Stimulated activated naive CD8-positive, alpha-beta T cell treated with anti-CD3 and anti-CD28 coated beads, Interleukin-15, Interleukin-2, amounts not matched to agents 100 ng/mL and 50 ng/mL, for 24 hours (primary cell): ENCODE measurements around the gene CD160.
"Not testable (repeated sequence)": the region's sequence is repeated elsewhere in the genome, so short reads cannot be mapped to it uniquely, and the experiment has no call there.

Experiments
- H3K27ac Mint-ChIP-seq: one replicate; pipeline ENCODE4 v1.8.0; 2021; ENCODE audit warnings: mild to moderate bottlenecking, mixed read lengths
- H3K27me3 Mint-ChIP-seq: one replicate; pipeline ENCODE4 v1.8.0; 2021; ENCODE audit warnings: mixed read lengths
- H3K36me3 Mint-ChIP-seq: one replicate; pipeline ENCODE4 v1.8.0; 2021; ENCODE audit warnings: low read depth, mixed read lengths
- H3K4me1 Mint-ChIP-seq: one replicate; pipeline ENCODE4 v1.8.0; 2021; ENCODE audit warnings: low read depth, mixed read lengths
- H3K4me3 Mint-ChIP-seq: one replicate; pipeline ENCODE4 v1.8.0; 2021; ENCODE audit warnings: mild to moderate bottlenecking, mixed read lengths
- H3K9me3 Mint-ChIP-seq: one replicate; pipeline ENCODE4 v1.8.0; 2021; ENCODE audit warnings: mixed read lengths

Gene CD160, protein sequence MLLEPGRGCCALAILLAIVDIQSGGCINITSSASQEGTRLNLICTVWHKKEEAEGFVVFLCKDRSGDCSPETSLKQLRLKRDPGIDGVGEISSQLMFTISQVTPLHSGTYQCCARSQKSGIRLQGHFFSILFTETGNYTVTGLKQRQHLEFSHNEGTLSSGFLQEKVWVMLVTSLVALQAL

GRCh38 chr1:145719230-145720079 is at the start of gene CD160:
CD160 (plus strand) TSS chr1:145719499; CDS start chr1:145728328, 8,829 bp downstream.
- Mint-ChIP-seq H3K4me1 (peaks cover 45% of the 10 kb centered on the region), H3K36me3 (no peaks in the 10 kb centered on the region), H3K4me3 (peak within 1 kb of the TSS; percentile 75), H3K9me3 (no peaks in the 10 kb centered on the region), H3K27me3 (peaks cover 15% of the 10 kb centered on the region), H3K27ac (peak within 1 kb of the TSS; percentile 88)

GRCh38 chr1:145670995-145671745 is 48.1 kb upstream of the CD160 start:
- H3K27me3 Mint-ChIP-seq, H3K4me3 Mint-ChIP-seq, H3K9me3 Mint-ChIP-seq: not testable (repeated sequence)
- peaks cover 30% of the 10 kb centered on the region for H3K4me1 Mint-ChIP-seq
- peaks cover 22% of the 10 kb centered on the region for H3K36me3 Mint-ChIP-seq
- H3K27ac Mint-ChIP-seq, result peak overlapping the region; percentile 86

DNA sequence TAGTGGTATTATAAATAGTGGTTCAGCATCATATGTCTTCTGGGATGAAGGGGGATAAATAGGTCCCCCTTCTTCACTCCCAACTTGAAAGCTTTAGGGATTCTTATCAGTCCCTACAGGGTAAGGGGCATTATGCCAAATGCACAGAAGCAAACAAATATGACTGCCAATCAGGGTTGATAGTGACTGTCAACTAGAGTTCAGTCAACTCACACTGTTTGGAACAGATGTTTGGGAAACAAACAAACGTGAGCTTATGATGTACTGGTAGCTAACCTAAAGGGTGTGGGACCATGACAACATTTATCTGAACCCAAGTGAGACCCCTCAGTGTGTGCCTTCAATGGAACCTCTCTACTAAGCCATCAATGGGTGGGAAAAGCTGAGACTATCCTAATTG is 46.1 kb upstream of the CD160 start:
- H3K4me3 Mint-ChIP-seq, H3K27me3 Mint-ChIP-seq: not testable (repeated sequence)
- peaks cover 33% of the 10 kb centered on the region for H3K4me1 Mint-ChIP-seq

GRCh38 chr1:145684858-145685257 is 34.4 kb upstream of the CD160 start:
- not testable (repeated sequence) for H3K27me3 Mint-ChIP-seq, H3K4me1 Mint-ChIP-seq, H3K36me3 Mint-ChIP-seq, H3K27ac Mint-ChIP-seq, H3K9me3 Mint-ChIP-seq, H3K4me3 Mint-ChIP-seq

More for the DNA sequence above, 46.1 kb upstream of the CD160 start:
- H3K36me3 Mint-ChIP-seq, result peaks cover 11% of the 10 kb centered on the region
- H3K9me3 Mint-ChIP-seq, H3K27ac Mint-ChIP-seq: not testable (repeated sequence)

- H3K27ac Mint-ChIP-seq, H3K27me3 Mint-ChIP-seq, H3K36me3 Mint-ChIP-seq, H3K9me3 Mint-ChIP-seq, H3K4me3 Mint-ChIP-seq: not testable (repeated sequence)
- peaks cover 20% of the 10 kb centered on the region for H3K4me1 Mint-ChIP-seq
Observed at GRCh38 chr1:145686078-145686477, 33.2 kb upstream of the CD160 start.

DNA sequence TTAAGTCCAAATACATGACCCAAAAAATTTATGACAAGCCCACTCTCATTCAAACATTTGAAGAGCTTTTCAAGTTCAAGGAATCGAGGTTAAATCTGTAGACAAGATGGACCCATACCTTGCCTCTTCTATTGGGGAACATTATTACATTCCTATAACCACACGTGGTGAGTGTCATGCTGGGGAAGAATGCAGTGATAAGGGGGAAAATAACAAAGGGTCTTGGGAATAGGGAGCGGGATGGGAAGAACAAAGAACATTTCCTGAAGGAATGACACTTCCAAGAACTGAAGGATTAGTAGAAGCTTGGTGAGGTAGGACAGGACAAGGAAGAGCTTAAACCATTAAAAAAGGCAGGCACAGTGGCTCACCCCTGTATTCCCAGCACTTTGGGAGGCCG is 31.0 kb upstream of the CD160 start:
- Mint-ChIP-seq H3K9me3 (no peaks in the 10 kb centered on the region), H3K27me3 (no peaks in the 10 kb centered on the region), H3K36me3 (no peaks in the 10 kb centered on the region), H3K4me1 (peaks cover 23% of the 10 kb centered on the region), H3K4me3 (no peak overlapping the region), H3K27ac (no peak overlapping the region)

DNA sequence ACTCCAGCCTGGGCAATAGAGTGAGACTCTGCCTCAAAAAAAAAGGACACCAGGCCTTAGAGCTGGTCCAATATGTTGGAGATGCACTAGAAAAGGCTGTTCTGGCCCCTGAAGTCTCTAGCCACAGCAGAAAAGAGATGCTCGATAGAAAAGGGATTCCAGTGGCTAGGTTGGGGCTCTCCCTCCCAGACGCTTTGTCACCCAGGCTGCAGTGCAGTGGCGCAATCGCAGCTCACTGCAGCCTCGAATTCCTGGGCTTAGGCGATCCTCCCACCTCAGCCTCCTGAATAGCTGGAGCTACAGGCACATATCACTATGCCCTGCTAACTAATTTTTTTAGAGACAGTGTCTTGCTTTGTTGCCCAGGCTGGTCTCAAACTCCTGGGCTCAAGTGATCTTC is 30.4 kb upstream of the CD160 start:
- Mint-ChIP-seq H3K9me3 (no peaks in the 10 kb centered on the region), H3K27ac (no peak overlapping the region), H3K4me3 (no peak overlapping the region), H3K36me3 (no peaks in the 10 kb centered on the region), H3K4me1 (peaks cover 23% of the 10 kb centered on the region), H3K27me3 (no peaks in the 10 kb centered on the region)

GRCh38 chr1:145689922-145690321 is 29.4 kb upstream of the CD160 start:
- H3K4me1 Mint-ChIP-seq, result peaks cover 23% of the 10 kb centered on the region
- H3K27ac Mint-ChIP-seq, result no peak overlapping the region
- no peak overlapping the region for H3K4me3 Mint-ChIP-seq
- no peaks in the 10 kb centered on the region for H3K36me3 Mint-ChIP-seq
- H3K9me3 Mint-ChIP-seq, result no peaks in the 10 kb centered on the region
- no peaks in the 10 kb centered on the region for H3K27me3 Mint-ChIP-seq

GRCh38 chr1:145690587-145691558 is 28.4 kb upstream of the CD160 start:
- Mint-ChIP-seq H3K27me3 (no peaks in the 10 kb centered on the region), H3K36me3 (no peaks in the 10 kb centered on the region), H3K27ac (peak overlapping the region; percentile 65), H3K9me3 (no peaks in the 10 kb centered on the region), H3K4me3 (no peak overlapping the region), H3K4me1 (peaks cover 23% of the 10 kb centered on the region)

- Mint-ChIP-seq H3K4me3 (no peak overlapping the region), H3K27ac (no peak overlapping the region), H3K27me3 (no peaks in the 10 kb centered on the region), H3K36me3 (no peaks in the 10 kb centered on the region), H3K4me1 (peaks cover 23% of the 10 kb centered on the region), H3K9me3 (no peaks in the 10 kb centered on the region)
Observed at GRCh38 chr1:145692785-145693443, 26.4 kb upstream of the CD160 start.

- Mint-ChIP-seq H3K27me3 (no peaks in the 10 kb centered on the region), H3K9me3 (no peaks in the 10 kb centered on the region), H3K4me3 (no peak overlapping the region), H3K36me3 (no peaks in the 10 kb centered on the region), H3K4me1 (peaks cover 4% of the 10 kb centered on the region), H3K27ac (no peak overlapping the region)
Observed at GRCh38 chr1:145695821-145696629, 23.3 kb upstream of the CD160 start.

GRCh38 chr1:145696630-145696960 is 22.7 kb upstream of the CD160 start:
- H3K4me1 Mint-ChIP-seq, result no peaks in the 10 kb centered on the region
- H3K9me3 Mint-ChIP-seq, result no peaks in the 10 kb centered on the region
- H3K27me3 Mint-ChIP-seq, result no peaks in the 10 kb centered on the region
- no peaks in the 10 kb centered on the region for H3K36me3 Mint-ChIP-seq
- H3K27ac Mint-ChIP-seq, result no peak overlapping the region
- H3K4me3 Mint-ChIP-seq, result no peak overlapping the region

DNA sequence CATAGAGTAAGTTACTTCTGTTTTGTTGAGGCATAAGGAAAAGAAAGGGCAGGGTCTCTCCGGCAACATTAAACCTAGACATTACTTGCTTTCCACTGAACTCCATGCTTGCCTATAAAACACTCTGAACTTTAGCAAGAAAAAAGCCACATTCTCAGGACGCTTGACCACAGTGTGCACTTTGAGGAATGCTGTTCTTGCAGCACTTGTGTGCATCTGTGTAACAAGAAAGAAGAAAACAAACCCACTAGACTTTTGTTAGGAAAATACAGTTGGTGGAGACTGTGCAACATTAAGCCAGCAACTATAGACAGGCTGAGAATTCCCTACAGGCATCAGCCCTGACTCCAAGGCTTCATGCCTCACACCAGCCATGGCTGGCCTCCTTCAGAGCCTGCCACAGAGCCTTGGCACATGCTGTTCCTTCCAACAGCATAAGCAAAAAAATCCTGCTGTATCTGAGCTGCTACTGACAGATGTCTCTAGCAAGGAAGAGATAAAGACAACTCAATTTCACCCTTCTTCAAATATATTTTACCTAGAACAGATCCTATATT is 17.9 kb upstream of the CD160 start:
- no peaks in the 10 kb centered on the region for H3K36me3 Mint-ChIP-seq
- H3K4me3 Mint-ChIP-seq, result no peak overlapping the region
- no peaks in the 10 kb centered on the region for H3K27me3 Mint-ChIP-seq
- no peak overlapping the region for H3K27ac Mint-ChIP-seq
- no peaks in the 10 kb centered on the region for H3K4me1 Mint-ChIP-seq
- no peaks in the 10 kb centered on the region for H3K9me3 Mint-ChIP-seq
